ENCODE measurements around the gene LAMA3.

The LAMA3 gene

GRCh38 chr18:23968638-23969604 is 279.7 kb downstream of the LAMA3 start:
- no peak for DNase-seq (ENCODE audit: low read depth in 3 of 3)

GRCh38 chr18:23969664-23970063 is 280.4 kb downstream of the LAMA3 start:
- no peak for DNase-seq (ENCODE audit: low read depth in 3 of 3)

DNA sequence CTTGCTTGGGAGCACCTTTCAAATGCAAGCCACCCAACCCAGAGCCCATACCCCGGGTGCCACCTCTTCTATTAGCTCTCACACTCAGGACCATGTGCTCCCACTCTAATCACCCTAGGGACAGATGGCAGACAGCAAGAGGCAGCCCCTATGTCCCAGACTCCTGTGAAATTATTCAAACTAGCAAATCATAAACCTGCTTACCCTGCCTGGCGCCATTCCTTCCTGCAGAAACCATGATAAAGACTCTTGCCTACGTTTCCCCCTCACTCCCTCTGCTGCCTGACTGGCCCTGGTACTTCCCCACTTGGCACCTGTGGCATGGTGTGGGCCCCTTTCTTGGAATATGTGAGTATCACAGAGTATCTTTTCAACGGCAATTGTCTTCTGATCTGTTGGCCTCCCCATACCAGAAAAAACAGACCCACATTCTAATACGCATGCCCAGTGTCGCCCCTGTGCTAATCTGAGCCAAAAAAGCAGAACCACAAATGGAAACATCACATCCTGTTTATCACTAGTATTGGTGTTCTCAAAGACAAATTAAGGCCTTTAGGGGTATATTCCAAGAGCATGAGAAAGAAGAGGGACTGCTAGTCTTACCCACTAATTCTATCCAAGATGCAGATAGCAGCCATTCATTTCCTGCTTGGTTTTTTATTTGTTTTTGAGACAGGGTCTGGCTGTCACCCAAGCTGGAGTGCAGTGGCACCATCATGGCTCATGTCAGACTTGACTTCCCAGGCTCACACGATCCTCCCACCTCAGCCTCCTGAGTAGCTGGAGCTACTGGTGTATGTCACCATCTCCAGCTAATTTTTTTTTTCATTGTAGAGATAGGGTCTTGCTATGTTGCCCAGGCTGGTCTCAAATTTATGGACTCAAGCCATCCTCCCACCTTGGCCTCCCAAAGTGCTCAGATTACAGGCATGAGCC is 281.2 kb downstream of the LAMA3 start:
- no peak for DNase-seq (ENCODE audit: low read depth in 3 of 3)

DNA sequence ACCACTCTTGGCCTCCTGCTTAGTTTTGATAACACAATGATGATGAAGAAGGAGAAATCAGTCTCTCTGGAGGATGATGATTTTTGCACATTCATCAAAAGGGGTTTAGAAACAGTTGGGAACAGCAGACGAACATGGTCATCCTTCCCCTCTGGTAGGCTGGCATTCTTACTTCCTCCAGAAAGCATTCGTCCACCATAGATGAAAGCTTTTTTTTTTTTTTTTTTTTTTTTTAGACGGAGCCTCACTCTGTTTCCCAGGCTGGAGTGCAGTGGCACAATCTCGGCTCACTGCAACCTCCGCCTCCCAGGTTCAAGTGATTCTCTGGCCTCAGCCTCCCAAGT is 281.8 kb downstream of the LAMA3 start:
- no peak for DNase-seq (ENCODE audit: low read depth in 3 of 3)

DNA sequence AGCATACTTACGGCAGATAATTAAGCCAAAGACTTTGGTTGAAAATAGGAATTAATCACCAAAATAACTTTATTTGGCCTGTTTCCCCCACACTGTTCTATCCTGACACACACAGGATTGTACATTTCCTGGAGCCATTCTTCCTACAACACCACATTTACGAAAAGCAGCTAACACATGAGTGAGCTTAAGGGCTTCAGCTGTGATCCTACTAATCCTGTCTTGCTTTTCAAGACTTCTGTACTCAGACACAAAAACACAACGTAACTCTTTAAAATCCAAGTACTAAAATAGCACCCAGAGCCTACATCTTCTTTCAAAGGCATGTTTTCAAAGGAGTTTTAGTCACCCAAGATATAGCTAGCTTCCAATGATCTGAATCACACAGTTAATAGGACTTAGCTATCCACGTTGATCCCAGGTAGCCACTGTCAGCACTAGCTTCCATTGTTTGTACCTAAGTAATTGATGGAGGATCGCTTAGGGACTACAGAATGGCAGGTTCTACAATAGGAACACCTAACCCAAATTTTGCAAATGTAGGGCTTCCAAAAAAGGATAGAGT is 282.5 kb downstream of the LAMA3 start:
- no peak for DNase-seq (ENCODE audit: low read depth in 3 of 3)

GRCh38 chr18:23972453-23972852 is 283.2 kb downstream of the LAMA3 start:
- DNase-seq (ENCODE audit: low read depth in 3 of 3) = no peak

DNA sequence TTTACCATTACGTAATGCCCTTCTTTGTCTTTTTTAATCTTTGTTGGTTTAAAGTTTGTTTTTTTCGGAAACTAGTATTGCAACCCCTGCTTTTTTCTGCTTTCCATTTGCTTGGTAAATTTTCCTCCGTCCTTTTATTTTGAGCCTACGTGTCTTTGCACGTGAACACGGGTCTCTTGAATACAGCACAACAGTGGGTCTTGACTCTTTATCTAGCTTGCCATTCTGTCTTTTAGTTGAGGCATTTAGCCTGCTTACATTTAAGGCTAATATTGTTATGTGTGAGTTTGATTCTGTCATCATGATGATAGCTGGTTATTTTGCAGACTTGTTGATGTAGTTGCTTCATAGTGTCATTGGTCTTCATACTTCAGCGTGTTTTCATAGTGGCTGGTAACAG is 287.9 kb downstream of the LAMA3 start:
- no peak for DNase-seq (ENCODE audit: low read depth in 3 of 3)

DNA sequence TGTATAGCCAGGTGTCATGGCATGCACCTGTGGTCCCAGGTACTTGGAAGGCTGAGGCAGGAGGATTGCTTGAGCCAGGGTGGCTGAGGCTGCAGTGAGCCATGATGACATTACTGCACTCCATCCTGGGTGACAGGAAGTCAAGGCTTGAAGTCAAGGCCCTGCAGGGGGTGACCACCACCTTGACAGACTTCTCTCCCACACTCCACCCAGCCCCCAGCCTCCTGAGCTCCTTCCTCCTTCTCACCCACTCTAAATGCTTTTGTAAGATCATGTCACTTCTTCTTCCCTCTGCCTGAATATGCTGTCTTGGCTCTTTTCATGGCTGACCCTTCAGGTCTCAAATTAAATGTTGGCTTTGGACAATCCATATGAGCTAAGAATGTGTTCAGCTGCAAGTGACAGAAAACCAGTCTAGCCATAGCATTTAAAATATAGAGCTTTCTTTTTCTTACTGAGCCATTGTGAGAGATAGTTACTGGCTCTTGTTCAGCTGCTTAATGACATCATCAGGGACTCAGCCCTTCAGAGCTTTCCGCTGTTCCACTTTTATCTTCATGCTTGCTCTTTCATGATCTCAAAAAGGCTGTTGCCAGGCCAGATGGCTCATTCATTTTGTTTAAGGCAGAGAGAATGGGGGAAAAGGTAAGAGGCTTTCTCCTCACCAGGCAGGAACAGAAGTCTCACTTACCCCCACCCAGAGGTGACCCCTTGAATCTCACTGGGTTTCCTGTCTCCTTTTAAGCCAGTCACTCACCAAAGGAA is 288.6 kb downstream of the LAMA3 start:
- DNase-seq (ENCODE audit: low read depth in 3 of 3) = no peak

DNA sequence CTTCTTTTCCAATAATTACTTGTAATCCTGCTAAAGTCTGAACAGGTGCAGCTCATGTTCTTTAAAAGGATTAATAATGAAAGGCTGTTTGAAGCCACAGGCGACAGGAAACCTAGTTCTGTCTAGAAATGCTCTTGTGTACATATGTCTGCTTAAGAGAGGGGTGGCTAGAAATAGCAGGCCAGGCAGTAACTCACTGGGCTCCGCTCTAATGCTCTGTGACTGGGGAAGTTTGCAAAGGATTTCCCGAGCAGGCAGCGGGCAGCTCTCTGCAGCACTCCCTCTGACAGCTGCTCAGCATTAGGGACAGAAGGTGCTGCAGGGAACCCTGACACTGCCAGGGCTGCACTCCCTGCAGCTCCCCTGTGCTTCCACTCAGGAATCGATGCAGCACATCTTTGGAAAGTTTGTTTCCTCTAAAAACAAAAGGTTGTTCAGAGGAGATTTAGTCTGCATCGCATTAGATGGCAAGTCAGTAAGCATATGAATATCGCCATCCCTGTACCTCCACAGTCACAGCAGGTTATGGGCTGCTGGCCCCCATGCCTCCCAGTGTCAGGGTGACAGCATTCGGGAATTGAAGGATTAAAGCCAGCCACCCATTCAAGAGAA is 292.2 kb downstream of the LAMA3 start:
- DNase-seq (ENCODE audit: low read depth in 3 of 3) = no peak

DNA sequence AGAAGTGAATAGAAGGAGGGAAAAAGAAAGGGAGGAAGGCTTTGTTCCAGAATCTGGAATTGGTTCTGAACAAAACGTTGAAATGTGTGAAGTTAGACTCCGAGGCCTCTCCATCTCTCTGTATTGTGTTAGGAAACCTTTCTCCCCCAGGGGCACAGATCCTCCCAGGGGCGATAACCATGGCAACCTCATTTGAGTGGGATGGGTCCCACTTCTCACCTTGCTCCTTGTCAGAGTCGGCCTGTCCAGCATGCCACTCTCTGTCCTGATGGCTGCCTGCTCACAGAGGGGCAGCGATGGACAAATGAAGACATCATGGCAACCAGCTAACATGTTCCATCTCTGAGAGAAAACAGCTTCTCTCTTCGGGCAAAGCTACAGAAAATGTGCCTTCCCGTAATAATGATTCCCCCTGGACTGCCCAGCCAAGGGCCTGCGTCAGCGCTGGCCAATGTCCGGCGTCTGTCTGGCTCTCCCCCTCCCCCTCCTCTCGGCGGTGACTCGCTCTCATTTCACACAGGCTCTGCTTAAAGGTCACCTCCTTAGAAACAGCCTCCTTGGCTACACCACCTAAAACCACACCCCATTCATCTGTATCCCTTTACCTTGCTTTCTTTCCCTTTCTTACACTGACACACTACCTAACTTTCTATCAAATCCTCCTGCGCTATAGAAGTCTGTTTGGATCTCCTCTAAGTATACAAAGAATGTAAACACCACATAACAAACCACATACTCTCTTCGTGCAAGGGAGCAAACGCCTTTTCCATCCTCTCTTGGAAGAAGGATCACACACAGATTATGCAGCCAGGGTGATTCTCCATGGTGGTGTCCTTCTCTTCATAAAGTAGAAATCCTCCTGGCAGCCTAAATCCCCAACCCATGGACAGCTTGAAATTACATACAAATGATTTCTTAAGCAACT is 293.2 kb downstream of the LAMA3 start:
- DNase-seq (ENCODE audit: low read depth in 3 of 3) = no peak

DNA sequence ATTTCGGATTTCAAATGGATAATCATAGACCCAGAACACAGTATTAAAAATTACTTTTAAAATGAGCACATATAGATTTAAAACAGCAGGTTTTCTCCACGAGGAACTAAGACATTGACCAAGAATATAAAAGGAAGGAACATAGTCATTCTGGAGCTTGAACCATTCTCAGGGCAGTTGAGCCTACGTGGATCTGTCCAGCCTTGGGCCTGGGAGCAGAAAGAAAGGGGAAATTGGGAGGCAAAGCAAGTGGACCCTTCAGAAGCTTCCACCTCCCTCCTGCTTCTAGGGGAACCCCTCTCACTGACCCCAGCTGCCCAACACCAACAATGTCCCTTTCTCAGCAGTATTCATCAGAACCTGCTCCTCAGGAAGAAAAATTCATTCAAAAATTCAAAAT is 293.9 kb downstream of the LAMA3 start:
- no peak for DNase-seq (ENCODE audit: low read depth in 3 of 3)

GRCh38 chr18:23986600-23987359 is 297.5 kb downstream of the LAMA3 start:
- DNase-seq (ENCODE audit: low read depth in 3 of 3) = no peak

GRCh38 chr18:23990474-23991410 is 301.5 kb downstream of the LAMA3 start:
- DNase-seq (ENCODE audit: low read depth in 3 of 3) = no peak

- DNase-seq (ENCODE audit: low read depth in 3 of 3) = no peak
Measured at GRCh38 chr18:23992089-23992940, 303.1 kb downstream of the LAMA3 start.

- no peak for DNase-seq (ENCODE audit: low read depth in 3 of 3)
Measured at GRCh38 chr18:23992941-23993280, 303.7 kb downstream of the LAMA3 start.

DNA sequence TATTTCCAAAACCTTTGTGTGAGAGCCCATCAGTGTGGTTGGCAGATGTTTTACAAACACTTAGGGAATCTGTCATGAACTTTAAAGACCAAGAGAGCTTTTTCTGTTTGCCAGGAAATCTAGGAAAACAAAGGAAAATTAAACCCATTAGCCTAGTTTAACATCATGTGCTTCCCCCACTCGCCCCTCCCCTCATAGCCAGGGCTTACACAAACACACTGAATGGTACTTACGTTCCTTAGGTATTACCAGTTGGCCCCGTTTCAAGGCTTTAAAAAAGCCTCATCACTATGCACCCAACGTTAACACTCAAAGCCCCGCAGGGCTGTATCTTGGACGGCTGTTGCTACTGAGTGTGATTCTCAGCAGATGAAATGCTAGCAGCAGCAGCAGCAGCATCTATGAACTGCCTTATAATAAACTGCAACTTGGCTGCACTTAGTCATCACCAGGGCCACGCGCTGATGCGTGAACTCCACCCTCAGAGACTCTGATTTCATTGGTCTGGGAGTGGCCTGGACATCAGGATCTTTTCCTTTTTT is 305.2 kb downstream of the LAMA3 start:
- DNase-seq (ENCODE audit: low read depth in 3 of 3) = no peak

GRCh38 chr18:23995180-23995579 is 305.9 kb downstream of the LAMA3 start:
- no peak for DNase-seq (ENCODE audit: low read depth in 3 of 3)

All from stimulated activated CD4-positive, alpha-beta T cell treated with anti-CD3 and anti-CD28 coated beads, TNF-alpha, amount 100 ng/mL, for 48 hours (primary cell).